B cell (primary cell): ENCODE results near the gene DPCD. TPM values are rescaled to one million over a fixed set of nuclear protein-coding genes. Genes with fewer than 3 reads are reported as not detected.
A peak's percentile ranks its signal among the peaks of the same experiment; 100 is the strongest.

Experiments
- ATAC-seq: fragments of 200-7000 bp; cut with Tn5 transposase; one replicate; pipeline ENCODE4 v1.10.0; 2021; ENCODE audit warnings: low read depth, mild to moderate bottlenecking, moderate number of reproducible peaks, moderate library complexity
- CTCF ChIA-PET: fragments of 350-600 bp; sonication (Branson Sonifier 250); formaldehyde crosslinking; loops from one replicate; lab custom pipeline; 2021; ENCODE audit warnings: antibody characterized with exemption, inconsistent platforms; lab: Charles Lee
- POLR2A ChIA-PET: fragments of 350-600 bp; sonication (Branson Sonifier 250); formaldehyde crosslinking; loops from one replicate; lab custom pipeline; 2021; ENCODE audit warnings: antibody characterized with exemption; lab: Charles Lee
- DNase-seq: peaks from one replicate; pipeline ENCODE4 v3.0.0; 2013
- H2AFZ ChIP-seq: 2 replicates; pipeline ENCODE4 v1.6.1; 2012; ENCODE audit warnings: mild to moderate bottlenecking, low read depth, low read length; ENCODE audit not compliant: insufficient read depth, poor library complexity, severe bottlenecking
- H3K27ac ChIP-seq, 2 donors: 1 replicate in 1 of 2; 2 replicates in 1 of 2; pipeline ENCODE4 v1.5.1; 2012 to 2013; ENCODE audit warnings: low read length in 2 of 2, mild to moderate bottlenecking in 2 of 2, moderate library complexity in 1 of 2
- H3K27me3 ChIP-seq, 4 experiments: fragments of 200-600 bp in 1 of 4; sonication (generic) in 1 of 4; replicated peaks in 1 of 4; 1 replicate in 2 of 4; 2 replicates in 2 of 4; pipeline versions ENCODE4 v1.6.1 to v1.7.0; 2013 to 2016; ENCODE audit warnings: low read length in 3 of 4, mild to moderate bottlenecking in 2 of 4, mixed read lengths in 1 of 4, moderate library complexity in 1 of 4; ENCODE audit not compliant: insufficient read depth in 4 of 4, control insufficient read depth in 3 of 4; ENCODE audit errors: control extremely low read depth in 1 of 4
- H3K36me3 ChIP-seq, 2 experiments: replicated peaks in 1 of 2; 1 replicate in 1 of 2; 2 replicates in 1 of 2; pipeline versions ENCODE4 v1.6.1 to v1.7.1; 2013; ENCODE audit warnings: low read length in 1 of 2; ENCODE audit not compliant: insufficient read depth in 2 of 2, control insufficient read depth in 1 of 2; ENCODE audit errors: control extremely low read depth in 1 of 2, extremely low read depth in 1 of 2
- H3K4me1 ChIP-seq, 2 donors: fragments of 200-600 bp in 1 of 2; sonication (generic) in 1 of 2; 1 replicate in 1 of 2; 2 replicates in 1 of 2; pipeline versions ENCODE4 v1.5.1 to v1.6.1; 2013 to 2017; ENCODE audit warnings: low read length in 2 of 2; ENCODE audit not compliant: control insufficient read depth in 2 of 2, insufficient read depth in 2 of 2
- H3K4me2 ChIP-seq: replicated peaks from 2 replicates; pipeline ENCODE3; 2012; ENCODE audit warnings: mild to moderate bottlenecking, low read depth, low read length; ENCODE audit not compliant: poor library complexity, severe bottlenecking
- H3K4me3 ChIP-seq, 5 experiments: fragments of 200-600 bp in 1 of 5; sonication (generic) in 1 of 5; 1 replicate in 3 of 5; 2 replicates in 2 of 5; pipeline versions ENCODE4 v1.5.1 to v1.7.0; 2011 to 2016; ENCODE audit warnings: low read length in 4 of 5, mild to moderate bottlenecking in 4 of 5, low read depth in 2 of 5, control low read depth in 1 of 5, moderate library complexity in 1 of 5; ENCODE audit not compliant: insufficient read depth in 1 of 5; ENCODE audit errors: control extremely low read depth in 1 of 5, extremely low read depth in 1 of 5
- H3K79me2 ChIP-seq: fragments of 200-600 bp; sonication (generic); one replicate; pipeline ENCODE4 v1.6.0; 2016; ENCODE audit warnings: low read length; ENCODE audit not compliant: control insufficient read depth, insufficient read depth
- H3K9ac ChIP-seq: fragments of 200-600 bp; sonication (generic); 2 replicates; pipeline ENCODE4 v1.6.1; 2017; ENCODE audit warnings: mild to moderate bottlenecking, low read length, moderate library complexity
- H3K9me3 ChIP-seq, 3 donors: one replicate each; pipeline versions ENCODE4 v1.6.1 to v1.7.1; 2013; ENCODE audit warnings: low read length in 2 of 3; ENCODE audit not compliant: control insufficient read depth in 2 of 3, insufficient read depth in 1 of 3; ENCODE audit errors: control extremely low read depth in 1 of 3
- H4K20me1 ChIP-seq: 2 replicates; pipeline ENCODE4 v1.6.0; 2012; ENCODE audit warnings: mild to moderate bottlenecking, low read length; ENCODE audit not compliant: insufficient read depth, control insufficient read depth, poor library complexity, severe bottlenecking
- H3K27ac Mint-ChIP-seq: one replicate; pipeline ENCODE4 v1.8.0; 2021; ENCODE audit warnings: mixed read lengths
- H3K27me3 Mint-ChIP-seq: one replicate; pipeline ENCODE4 v1.8.0; 2021; ENCODE audit warnings: mixed read lengths
- H3K4me1 Mint-ChIP-seq: one replicate; pipeline ENCODE4 v1.8.0; 2021; ENCODE audit warnings: mixed read lengths
- H3K4me3 Mint-ChIP-seq: one replicate; pipeline ENCODE4 v1.8.0; 2021; ENCODE audit warnings: mixed read lengths
- H3K9me3 Mint-ChIP-seq: one replicate; pipeline ENCODE4 v1.8.0; 2022; ENCODE audit warnings: mixed read lengths; ENCODE audit not compliant: insufficient read depth
- CTCF ChIP-seq: fragments of 200-600 bp; IDR thresholded peaks from one replicate; pipeline ENCODE4 v1.8.0; 2022; ENCODE audit warnings: antibody characterized with exemption, mild to moderate bottlenecking
- EZH2 ChIP-seq: IDR thresholded peaks from 2 replicates; pipeline ENCODE4 v1.6.1; 2012; ENCODE audit warnings: borderline replicate concordance, low read depth, mild to moderate bottlenecking, moderate library complexity, low read length; ENCODE audit not compliant: insufficient read depth, poor library complexity, severe bottlenecking
- WGBS: methylation state at CpG from one replicate; pipeline ENCODE4 v1.1.5; 2013; ENCODE audit warnings: missing lambda C conversion rate; ENCODE audit not compliant: insufficient coverage; 5-methylcytosine and 5-hydroxymethylcytosine counted together
- intact Hi-C: fragments of 100-400 bp; cut with micrococcal nuclease; formaldehyde crosslinking; loops from one replicate; pipeline ENCODE4 v1.10.0; 2022
- polyA plus RNA-seq: library from polyadenylated mRNA; depleted of rRNA; stranded (reverse); fragments of >200 nt; gene quantifications from 2 replicates; pipeline ENCODE4 v1.2.3, GENCODE V29; 2012
- total RNA-seq, 2 donors: library from RNA; stranded (reverse); fragments of 120-200 nt in 1 of 2; gene quantifications; 1 replicate in 1 of 2; 2 replicates in 1 of 2; pipeline versions ENCODE4 v1.2.3 to v1.2.4, GENCODE V29; 2013 to 2022

DPCD gene
- total and polyA plus RNA-seq, 2 donors (not counting 1 experiment from before 2014, with no cell fraction given), result 0.88 to 2.2 TPM

- H3K4me1 Mint-ChIP-seq, result no peaks in the 10 kb centered on the region
- ATAC-seq (no peak), DNase-seq (no peak)
- CTCF ChIA-PET, result interaction anchor here (0.6 to 3.5 kb wide), 3 partner anchors 180 to 1117 kb away, joined by 3 to 28 read pairs (median 4); no protein-coding TSS in a partner anchor
- H3K27ac Mint-ChIP-seq, result no peak overlapping the region
- WGBS, result 100% methylated on average over 1 of the region's 1 CpG
- H4K20me1 ChIP-seq, result no peaks in the 10 kb centered on the region
- no peak for TF ChIP-seq CTCF
- no peak for TF ChIP-seq EZH2
- POLR2A ChIA-PET, result no interaction called here
- no peaks in the 10 kb centered on the region for H3K9me3 Mint-ChIP-seq
- intact Hi-C loops, result no loop called here
- peaks cover 0 to 3% (median 0%) of the 10 kb centered on the region in 3 donors for H3K9me3 ChIP-seq
- no peak overlapping the region for H2AFZ ChIP-seq
- no peak overlapping the region for H3K27ac ChIP-seq
- H3K9ac ChIP-seq, result no peak overlapping the region
- no peak overlapping the region for H3K4me3 Mint-ChIP-seq
- H3K4me3 ChIP-seq, result no peak overlapping the region
- H3K27me3 ChIP-seq, result no peaks in the 10 kb centered on the region
- H3K27me3 Mint-ChIP-seq, result no peaks in the 10 kb centered on the region
- H3K79me2 ChIP-seq, result no peaks in the 10 kb centered on the region
- no peaks in the 10 kb centered on the region for H3K4me1 ChIP-seq
- H3K36me3 ChIP-seq, result peaks cover 0 to 3% of the 10 kb centered on the region in 2 experiments
- no peak overlapping the region for H3K4me2 ChIP-seq
Observed at GRCh38 chr10:101601541-101601940, 13.4 kb downstream of the DPCD start.

- Mint-ChIP-seq H3K9me3 (no peaks in the 10 kb centered on the region), H3K4me3 (no peak overlapping the region), H3K27me3 (no peaks in the 10 kb centered on the region), H3K4me1 (no peaks in the 10 kb centered on the region), H3K27ac (no peak overlapping the region)
- 54% methylated on average over 3 of the region's 6 CpGs for WGBS
- no peak overlapping the region for H3K9ac ChIP-seq
- H2AFZ ChIP-seq, result no peak overlapping the region
- peaks cover 0 to 3% (median 0%) of the 10 kb centered on the region in 3 donors for H3K9me3 ChIP-seq
- H3K27ac ChIP-seq, result no peak overlapping the region
- TF ChIP-seq CTCF (peak; percentile 82), EZH2 (no peak)
- no peaks in the 10 kb centered on the region for H4K20me1 ChIP-seq
- ATAC-seq (peak; percentile 53), DNase-seq (peak; percentile 64)
- intact Hi-C loops, result no loop called here
- H3K4me2 ChIP-seq, result no peak overlapping the region
- H3K27me3 ChIP-seq, result no peaks in the 10 kb centered on the region
- ChIA-PET CTCF (interaction anchor here (0.6 to 3.5 kb wide), 11 partner anchors 9 to 554 kb away, joined by 3 to 28 read pairs (median 3); partner anchors contain the start of gene NPM3), POLR2A (no interaction called here)
- peaks cover 0 to 16% of the 10 kb centered on the region in 2 experiments for H3K36me3 ChIP-seq
- H3K4me1 ChIP-seq, result no peaks in the 10 kb centered on the region
- H3K4me3 ChIP-seq, result no peak overlapping the region
- H3K79me2 ChIP-seq, result no peaks in the 10 kb centered on the region
Observed at GRCh38 chr10:101602761-101603398, 14.8 kb downstream of the DPCD start.
